GM21576 (cell line): ENCODE measurements around the gene MRPL4.

Source experiments
- ATAC-seq: cut with Tn5 transposase; IDR thresholded peaks from one replicate; pipeline ENCODE4 v1.9.1; 2021; ENCODE audit warnings: mild to moderate bottlenecking, moderate library complexity; ENCODE audit not compliant: unreplicated experiment

The MRPL4 gene

GRCh38 chr19:10309423-10309822 is 57.4 kb downstream of the MRPL4 start, which contains the start of gene ZGLP1:
Gene ZGLP1, minus strand, starts transcription at chr19:10309815.
- no peak for ATAC-seq
